Germinal center (tissue), 1 donor: Measurements from ENCODE around the gene RASL12.

ENCODE experiments used
- DNase-seq: peaks from one replicate; pipeline ENCODE4 v3.0.0; 2012; ENCODE audit warnings: mixed read lengths, low spot score

The RASL12 gene

GRCh38 chr15:65092911-65093792, 25.4 kb upstream of the RASL12 start:
- no peak for DNase-seq

DNA sequence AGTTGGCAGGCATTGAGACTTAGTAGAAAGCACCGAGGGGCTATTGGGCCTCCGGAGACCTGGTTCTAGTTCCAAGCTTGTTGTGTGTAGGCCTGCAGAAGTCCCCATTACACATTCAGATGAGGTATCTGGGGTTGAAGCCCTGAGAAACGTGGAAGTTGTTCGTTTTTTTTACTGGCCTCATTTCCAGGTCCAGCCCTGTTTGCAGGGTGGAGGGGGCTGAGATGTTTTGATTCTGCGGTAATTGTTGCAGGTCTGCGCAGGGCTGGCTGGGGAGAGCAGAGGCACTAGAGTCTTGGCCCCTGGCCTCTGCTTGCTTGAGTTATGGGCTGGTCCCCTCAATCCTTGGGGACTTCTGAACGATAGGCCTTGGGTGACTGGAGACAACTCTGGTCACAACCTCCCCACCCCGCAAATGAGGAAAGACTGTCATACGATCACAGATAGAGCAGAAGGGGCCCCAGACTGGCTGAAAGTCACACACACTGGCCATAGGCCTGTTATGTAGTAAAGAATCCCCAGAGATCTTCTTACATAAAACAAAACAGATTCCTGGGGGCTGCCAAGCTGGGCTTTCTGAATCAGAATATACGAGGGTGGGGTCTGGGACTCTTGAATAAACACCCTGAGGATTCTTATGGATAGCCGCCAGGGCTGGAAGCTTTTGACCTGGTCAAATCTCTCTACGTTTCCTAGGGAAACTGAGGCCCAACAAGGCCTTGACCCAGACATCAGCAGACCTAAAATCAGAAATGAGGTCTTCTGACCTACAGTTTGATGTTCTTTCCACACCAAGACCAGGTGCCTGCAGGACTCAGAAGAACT, 24.4 kb upstream of the RASL12 start:
- no peak for DNase-seq

DNA sequence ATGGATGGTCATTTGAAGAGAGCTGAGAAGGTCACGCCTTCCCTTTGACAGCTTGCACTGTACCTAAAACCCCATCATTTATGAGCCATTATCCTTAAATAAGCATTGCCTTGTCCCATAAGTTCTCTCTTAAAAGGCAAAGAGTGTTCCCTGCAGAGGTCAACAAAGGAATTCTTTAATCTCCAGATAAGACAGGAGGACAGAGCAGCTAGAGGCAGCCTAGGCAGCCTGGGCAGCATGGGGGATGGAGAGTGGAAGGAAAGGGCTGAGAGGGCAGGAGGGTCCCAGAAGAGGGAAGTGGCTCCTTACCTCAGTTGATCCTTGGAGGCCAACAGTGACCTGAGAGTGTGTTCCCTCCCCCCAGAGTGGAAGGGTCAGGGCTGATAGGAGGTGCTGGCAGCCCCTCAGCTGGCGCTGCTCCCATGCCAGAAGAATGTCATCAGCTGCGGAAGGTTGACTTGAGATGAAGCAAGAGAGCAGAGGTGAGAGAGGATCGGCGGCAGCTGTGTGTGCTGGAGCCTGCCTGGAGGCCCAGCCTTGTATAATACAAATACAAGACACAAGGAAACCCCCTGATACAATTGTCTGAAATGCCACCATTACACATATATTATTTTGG, 21.5 kb upstream of the RASL12 start:
- no peak for DNase-seq

DNA sequence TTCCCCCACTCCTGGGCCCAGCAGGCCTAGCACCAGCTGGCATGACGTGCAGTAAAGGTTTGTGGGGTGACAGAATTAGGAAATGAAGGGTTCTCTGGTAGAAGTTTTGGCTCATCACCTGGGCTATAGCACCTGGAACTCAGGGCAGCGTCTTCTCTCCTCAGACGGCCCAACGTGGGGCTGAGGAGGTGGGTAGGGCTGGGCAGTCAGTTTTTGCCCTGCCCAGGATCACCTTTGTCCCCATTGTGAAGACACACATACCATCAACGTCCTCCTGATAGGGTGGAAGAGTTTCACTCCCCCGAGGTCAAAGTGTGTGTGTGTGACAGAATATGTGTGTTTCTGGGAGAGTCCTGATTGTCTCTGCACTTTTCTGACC, 20.8 kb upstream of the RASL12 start:
- no peak for DNase-seq

- DNase-seq = no peak
These were observed 20.3 kb upstream of the RASL12 start for GRCh38 chr15:65087873-65088642.

DNA sequence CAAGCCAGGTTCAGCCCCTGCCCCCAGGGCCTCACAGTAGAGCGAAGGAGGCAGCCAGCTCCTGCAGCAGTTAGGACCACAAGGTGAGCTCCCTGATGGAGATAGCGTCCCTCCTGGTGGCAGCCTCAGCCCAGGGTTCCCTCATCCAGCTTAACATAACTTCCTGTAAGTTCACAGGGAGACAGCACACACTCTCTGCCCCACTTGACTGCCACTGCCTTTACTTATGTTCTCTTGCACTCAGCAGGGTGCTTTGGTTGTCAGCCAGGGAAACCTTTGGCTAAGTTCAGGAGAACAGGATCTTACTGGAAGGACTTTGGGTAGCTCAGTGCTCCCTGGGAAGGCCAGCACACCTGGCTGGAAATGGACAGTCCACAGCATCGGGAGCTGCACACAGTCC, 19.6 kb upstream of the RASL12 start:
- DNase-seq = no peak

DNA sequence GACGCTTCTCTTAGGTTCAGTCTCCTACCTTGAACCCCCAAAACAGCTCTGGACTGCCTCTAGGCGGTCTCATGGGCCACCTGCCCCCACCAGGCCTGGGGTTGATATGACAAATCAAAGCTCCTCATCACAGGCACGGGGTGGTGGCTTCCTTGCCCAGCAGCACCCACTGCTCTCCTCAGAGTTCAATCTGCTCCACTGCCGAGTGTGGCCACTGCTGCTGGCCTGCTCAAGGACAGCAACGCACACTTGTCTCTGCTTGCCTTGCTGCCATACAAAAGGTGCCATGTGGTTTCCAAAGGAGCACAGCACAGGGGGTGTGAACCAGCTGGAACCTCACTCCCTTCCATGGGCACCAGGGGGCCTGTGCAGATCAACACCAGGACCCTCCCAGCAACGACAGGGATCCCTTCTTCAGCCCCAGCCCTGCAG, 18.9 kb upstream of the RASL12 start:
- peak; percentile 24 for DNase-seq

GRCh38 chr15:65085990-65086679, 18.3 kb upstream of the RASL12 start:
- DNase-seq = no peak

GRCh38 chr15:65085207-65085753, 17.5 kb upstream of the RASL12 start:
- DNase-seq = no peak

DNA sequence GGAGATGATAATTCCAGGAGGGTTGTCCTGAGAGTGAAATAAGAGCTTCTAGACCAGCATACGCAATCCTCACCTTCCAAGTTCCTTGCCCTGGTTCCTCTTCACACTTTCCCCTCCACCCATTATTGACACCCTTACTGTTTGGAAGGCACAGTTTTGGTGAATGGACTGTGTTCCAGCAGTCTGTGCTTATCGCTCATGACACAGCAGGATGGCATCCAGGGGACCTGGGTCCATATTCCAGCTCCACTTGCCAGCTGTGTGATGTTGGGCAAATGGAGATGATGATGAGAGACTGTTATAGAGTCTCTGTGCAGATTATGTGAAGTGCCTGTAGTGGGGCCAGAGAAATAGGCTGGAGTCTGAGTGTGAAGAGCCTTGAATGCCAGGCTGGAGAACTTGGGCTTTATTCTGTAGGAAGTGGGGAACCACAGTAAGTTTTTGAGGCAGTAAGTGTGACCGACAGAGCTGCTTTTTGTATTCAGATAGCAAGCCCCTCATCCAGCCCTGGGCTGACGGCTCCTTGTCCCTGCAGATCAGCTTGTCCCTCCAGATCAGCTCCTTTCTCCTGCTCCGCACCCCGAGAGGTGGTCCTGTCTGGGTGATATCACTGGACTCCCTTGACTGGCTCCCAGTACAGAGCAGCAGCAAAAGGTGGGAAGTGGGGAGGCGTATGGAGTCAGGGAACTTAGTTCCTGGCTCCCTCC, 16.9 kb upstream of the RASL12 start:
- no peak for DNase-seq

GRCh38 chr15:65083262-65083701, 15.5 kb upstream of the RASL12 start:
- DNase-seq = no peak

GRCh38 chr15:65082303-65082953, 14.6 kb upstream of the RASL12 start:
- DNase-seq = no peak

- no peak for DNase-seq
These were observed 14.0 kb upstream of the RASL12 start for GRCh38 chr15:65081758-65082157.

- no peak for DNase-seq
These were observed 13.5 kb upstream of the RASL12 start for GRCh38 chr15:65081270-65081669.

- DNase-seq = no peak
These were observed 11.8 kb upstream of the RASL12 start for GRCh38 chr15:65079580-65079979.

- DNase-seq = peak; percentile 36
These were observed 10.2 kb upstream of the RASL12 start for GRCh38 chr15:65077981-65078352.

- no peak for DNase-seq
These were observed 9.6 kb upstream of the RASL12 start for GRCh38 chr15:65077291-65077980.

DNA sequence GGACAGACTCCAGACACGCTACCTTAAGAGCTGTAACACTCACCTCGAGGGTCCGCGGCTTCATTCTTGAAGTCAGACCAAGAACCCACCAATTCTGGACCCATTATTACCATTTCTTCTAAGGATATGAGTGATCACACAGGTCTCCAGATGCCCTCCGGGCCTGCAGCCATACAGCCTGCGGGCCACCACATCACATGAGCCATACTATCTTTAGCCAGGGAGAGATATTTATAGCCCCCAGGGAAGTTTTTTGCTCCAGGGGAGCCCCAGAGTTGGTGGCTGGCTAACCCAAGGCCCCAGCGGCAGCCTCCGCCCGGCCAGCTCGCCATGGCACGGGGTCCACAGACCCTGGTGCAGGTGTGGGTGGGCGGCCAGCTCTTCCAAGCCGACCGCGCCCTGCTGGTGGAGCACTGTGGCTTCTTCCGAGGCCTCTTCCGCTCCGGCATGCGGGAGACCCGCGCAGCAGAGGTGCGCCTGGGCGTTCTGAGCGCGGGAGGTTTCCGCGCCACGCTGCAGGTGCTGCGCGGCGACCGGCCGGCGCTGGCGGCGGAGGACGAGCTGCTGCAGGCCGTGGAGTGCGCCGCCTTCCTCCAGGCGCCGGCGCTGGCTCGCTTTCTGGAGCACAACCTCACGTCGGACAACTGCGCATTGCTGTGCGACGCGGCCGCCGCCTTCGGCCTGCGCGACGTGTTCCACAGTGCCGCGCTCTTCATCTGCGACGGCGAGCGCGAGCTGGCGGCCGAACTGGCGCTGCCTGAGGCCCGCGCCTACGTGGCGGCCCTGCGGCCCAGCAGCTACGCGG, 8.9 kb upstream of the RASL12 start, which contains the start of gene KBTBD13:
Gene KBTBD13, plus strand, starts transcription at position 261 of the 805 bp plus-strand sequence. Its CDS starts 70 bp downstream, at position 331.
- DNase-seq = no peak
